Progenitor cell of endocrine pancreas (in vitro differentiated cells): Measurements from ENCODE around the gene ADH1C. TPM values are rescaled to one million over a fixed set of nuclear protein-coding genes. Genes with fewer than 3 reads are reported as not detected.
A peak's percentile ranks its signal among the peaks of the same experiment; 100 is the strongest.
"Not testable (repeated sequence)": the region's sequence is repeated elsewhere in the genome, so short reads cannot be mapped to it uniquely, and the experiment has no call there.

Source experiments
- DNase-seq: peaks from one replicate; pipeline ENCODE4 v3.0.0; 2021; ENCODE audit warnings: low spot score; ENCODE audit not compliant: unreplicated experiment
- H3K27ac Mint-ChIP-seq: 2 replicates; pipeline ENCODE4 v1.8.0; 2021; ENCODE audit warnings: mild to moderate bottlenecking, moderate library complexity, mixed read lengths
- H3K27me3 Mint-ChIP-seq: 2 replicates; pipeline ENCODE4 v1.8.0; 2021; ENCODE audit warnings: mixed read lengths
- H3K36me3 Mint-ChIP-seq: 2 replicates; pipeline ENCODE4 v1.8.0; 2022; ENCODE audit warnings: mixed read lengths; ENCODE audit not compliant: insufficient read depth
- H3K4me1 Mint-ChIP-seq: 2 replicates; pipeline ENCODE4 v1.8.0; 2021; ENCODE audit warnings: low read depth, mixed read lengths
- H3K4me3 Mint-ChIP-seq: 2 replicates; pipeline ENCODE4 v1.8.0; 2021; ENCODE audit warnings: low read depth, mild to moderate bottlenecking, moderate library complexity, mixed read lengths
- H3K9me3 Mint-ChIP-seq: 2 replicates; pipeline ENCODE4 v1.8.0; 2021; ENCODE audit warnings: low read depth, mixed read lengths
- total RNA-seq: library from RNA; stranded (reverse); gene quantifications from 2 replicates; pipeline ENCODE4 v1.2.1, GENCODE V29; 2021
- TF ChIP-seq, protein P1 (sequence below): fragments of 200-600 bp; sonication (generic); IDR thresholded peaks from one replicate; pipeline ENCODE4 v1.5.0; 2021; ENCODE audit warnings: antibody characterized with exemption, mild to moderate bottlenecking; ENCODE audit not compliant: unreplicated experiment

ADH1C gene
- total RNA-seq, 1 donor from 2014 or later, result 3.3 TPM

DNA sequence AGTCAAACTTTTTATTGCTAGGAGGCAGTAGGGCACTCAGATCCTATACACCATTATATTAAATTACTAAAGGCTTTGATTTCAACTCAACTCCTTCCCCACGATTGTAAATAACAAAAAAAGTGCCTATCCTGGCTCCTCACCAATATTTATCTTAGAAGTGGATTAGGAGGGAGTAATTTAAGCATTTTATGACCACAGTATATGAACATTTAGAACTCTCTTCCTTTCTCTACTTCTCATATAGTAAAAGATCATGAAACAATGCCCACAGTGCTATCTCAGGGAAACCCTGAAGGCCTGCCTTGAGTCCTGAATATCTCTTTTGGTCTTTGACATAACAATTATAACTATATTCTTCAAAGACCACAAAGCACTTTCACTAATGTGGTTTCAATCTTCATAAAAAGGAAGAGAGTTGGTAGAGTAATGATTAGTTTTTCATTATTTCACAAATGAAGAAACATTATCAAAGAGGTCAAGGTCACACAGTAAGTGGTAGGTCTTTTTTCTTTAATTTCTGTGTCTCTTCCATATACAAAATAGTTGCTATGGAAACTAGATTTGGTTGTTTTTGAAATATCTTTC, 29.1 kb upstream of the ADH1C start:
- H3K36me3 Mint-ChIP-seq, result no peaks in the 10 kb centered on the region
- TF ChIP-seq, protein P1, sequence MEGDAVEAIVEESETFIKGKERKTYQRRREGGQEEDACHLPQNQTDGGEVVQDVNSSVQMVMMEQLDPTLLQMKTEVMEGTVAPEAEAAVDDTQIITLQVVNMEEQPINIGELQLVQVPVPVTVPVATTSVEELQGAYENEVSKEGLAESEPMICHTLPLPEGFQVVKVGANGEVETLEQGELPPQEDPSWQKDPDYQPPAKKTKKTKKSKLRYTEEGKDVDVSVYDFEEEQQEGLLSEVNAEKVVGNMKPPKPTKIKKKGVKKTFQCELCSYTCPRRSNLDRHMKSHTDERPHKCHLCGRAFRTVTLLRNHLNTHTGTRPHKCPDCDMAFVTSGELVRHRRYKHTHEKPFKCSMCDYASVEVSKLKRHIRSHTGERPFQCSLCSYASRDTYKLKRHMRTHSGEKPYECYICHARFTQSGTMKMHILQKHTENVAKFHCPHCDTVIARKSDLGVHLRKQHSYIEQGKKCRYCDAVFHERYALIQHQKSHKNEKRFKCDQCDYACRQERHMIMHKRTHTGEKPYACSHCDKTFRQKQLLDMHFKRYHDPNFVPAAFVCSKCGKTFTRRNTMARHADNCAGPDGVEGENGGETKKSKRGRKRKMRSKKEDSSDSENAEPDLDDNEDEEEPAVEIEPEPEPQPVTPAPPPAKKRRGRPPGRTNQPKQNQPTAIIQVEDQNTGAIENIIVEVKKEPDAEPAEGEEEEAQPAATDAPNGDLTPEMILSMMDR, result no peak
- H3K4me3 Mint-ChIP-seq, result no peak overlapping the region
- peaks cover 1% of the 10 kb centered on the region for H3K4me1 Mint-ChIP-seq
- peaks cover 3% of the 10 kb centered on the region for H3K9me3 Mint-ChIP-seq
- H3K27ac Mint-ChIP-seq, result no peak overlapping the region
- H3K27me3 Mint-ChIP-seq, result no peaks in the 10 kb centered on the region
- DNase-seq, result no peak

DNA sequence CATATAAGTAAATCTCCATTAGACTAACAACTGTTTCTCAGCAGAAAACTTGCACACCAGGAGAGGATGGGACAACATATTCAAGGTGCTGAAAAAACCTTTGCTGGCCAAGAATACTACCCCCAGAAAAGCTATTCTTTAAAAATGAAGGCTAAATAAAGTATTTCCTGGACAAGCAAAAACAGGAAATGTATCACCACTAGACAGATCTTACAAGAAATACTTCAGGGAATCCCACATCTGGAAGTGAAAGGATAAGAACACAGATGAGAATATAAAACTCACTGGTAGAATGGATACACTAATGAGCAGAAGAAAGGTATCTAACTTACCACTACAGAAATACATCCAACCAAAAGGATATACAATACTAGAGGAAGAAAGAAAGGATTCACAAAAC, 27.0 kb upstream of the ADH1C start:
- H3K4me1 Mint-ChIP-seq, result peaks cover 1% of the 10 kb centered on the region
- no peak overlapping the region for H3K27ac Mint-ChIP-seq

DNA sequence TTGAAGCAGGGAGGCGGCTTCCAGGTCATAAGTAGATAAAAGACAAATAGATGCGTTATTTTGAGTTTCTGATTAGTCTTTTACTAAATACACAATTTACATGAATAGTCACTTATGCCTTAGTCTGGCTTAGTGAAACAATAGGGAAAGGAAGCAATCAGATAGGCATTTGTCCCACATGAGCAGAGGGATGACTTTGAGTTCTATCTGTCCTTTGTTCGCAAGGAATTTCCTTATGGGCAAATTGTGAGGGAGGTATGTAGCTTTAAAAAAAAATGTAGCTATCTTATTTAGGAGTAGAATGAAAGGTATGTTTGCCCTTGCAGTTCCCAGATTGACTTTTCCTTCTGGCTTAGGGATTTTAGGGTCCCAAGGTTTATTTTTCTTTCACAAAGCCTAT, 26.3 kb upstream of the ADH1C start:
- H3K9me3 Mint-ChIP-seq, result peaks cover 17% of the 10 kb centered on the region
- no peaks in the 10 kb centered on the region for H3K36me3 Mint-ChIP-seq
- H3K27ac Mint-ChIP-seq, result no peak overlapping the region
- no peaks in the 10 kb centered on the region for H3K27me3 Mint-ChIP-seq
- TF ChIP-seq, protein P1, result no peak
- no peak for DNase-seq
- peaks cover 1% of the 10 kb centered on the region for H3K4me1 Mint-ChIP-seq
- H3K4me3 Mint-ChIP-seq, result no peak overlapping the region

More for the DNA sequence above, 27.0 kb upstream of the ADH1C start:
- TF ChIP-seq, protein P1, result no peak
- Mint-ChIP-seq H3K4me3 (no peak overlapping the region), H3K36me3 (no peaks in the 10 kb centered on the region), H3K27me3 (no peaks in the 10 kb centered on the region), H3K9me3 (peaks cover 13% of the 10 kb centered on the region)
- DNase-seq, result no peak

DNA sequence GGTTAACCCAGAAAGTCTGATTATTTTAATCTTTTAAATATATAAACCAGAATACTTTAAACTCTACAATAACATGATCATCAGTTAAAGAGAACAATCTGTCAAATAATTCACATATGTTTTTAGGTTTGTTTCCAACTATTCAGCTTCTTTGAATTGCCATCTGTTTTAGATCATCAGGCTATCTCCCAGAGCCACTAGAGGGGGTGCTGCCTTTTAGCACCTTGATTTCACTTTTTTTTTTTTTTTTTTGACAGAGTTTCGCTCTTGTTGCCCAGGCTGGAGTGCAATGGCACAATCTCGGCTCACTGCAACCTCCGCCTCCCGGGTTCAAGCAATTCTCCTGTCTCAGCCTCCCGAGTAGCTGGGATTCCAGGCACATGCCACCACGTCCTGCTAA, 24.8 kb upstream of the ADH1C start:
- H3K27me3 Mint-ChIP-seq, H3K4me3 Mint-ChIP-seq, H3K4me1 Mint-ChIP-seq, H3K36me3 Mint-ChIP-seq, DNase-seq, H3K27ac Mint-ChIP-seq: not testable (repeated sequence)
- peaks cover 23% of the 10 kb centered on the region for H3K9me3 Mint-ChIP-seq
- TF ChIP-seq, protein P1, result peak; percentile 51

DNA sequence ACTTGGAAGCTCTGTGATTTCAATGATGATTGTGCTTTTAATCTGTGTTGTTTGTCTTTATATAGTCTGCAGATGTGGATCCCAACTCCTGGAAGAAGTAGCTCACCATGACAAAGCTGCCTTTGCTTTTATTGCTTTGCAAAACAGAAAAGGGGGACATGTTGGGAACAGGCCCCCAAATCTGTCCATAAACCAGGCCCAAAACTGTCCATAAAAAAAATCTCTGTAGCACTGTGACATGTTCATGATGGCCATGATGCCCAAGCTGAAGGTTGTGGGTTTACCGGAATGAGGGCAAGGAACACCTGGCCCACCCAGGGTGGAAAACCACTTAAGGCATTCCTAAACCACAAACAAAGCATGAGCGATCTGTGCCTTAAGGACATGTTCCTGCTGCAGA, 19.9 kb upstream of the ADH1C start:
- H3K9me3 Mint-ChIP-seq, result peaks cover 26% of the 10 kb centered on the region
- H3K27me3 Mint-ChIP-seq, H3K4me3 Mint-ChIP-seq, H3K27ac Mint-ChIP-seq, H3K36me3 Mint-ChIP-seq, H3K4me1 Mint-ChIP-seq, DNase-seq: not testable (repeated sequence)

DNA sequence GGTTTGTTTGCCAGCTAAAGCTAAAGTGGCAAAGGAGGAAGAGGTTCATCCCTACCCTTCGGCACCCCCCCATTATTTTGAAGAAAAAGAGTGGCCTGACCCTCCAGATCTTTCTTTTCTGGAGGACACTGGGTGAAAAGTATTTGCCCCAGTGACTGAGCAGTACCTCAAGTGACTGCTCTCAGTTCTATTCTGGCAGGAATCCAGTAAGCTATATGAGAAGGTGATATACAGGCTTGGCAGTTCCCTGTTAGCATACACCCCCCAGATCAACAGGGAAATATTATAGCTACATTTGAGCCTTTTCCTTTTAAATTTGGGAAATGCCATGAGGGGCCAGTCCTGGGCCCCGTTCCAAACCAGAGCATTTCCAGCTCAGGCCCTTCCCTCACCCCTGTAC, 15.3 kb upstream of the ADH1C start:
- H3K27ac Mint-ChIP-seq, H3K36me3 Mint-ChIP-seq, H3K4me3 Mint-ChIP-seq, H3K27me3 Mint-ChIP-seq, DNase-seq, H3K4me1 Mint-ChIP-seq: not testable (repeated sequence)
- H3K9me3 Mint-ChIP-seq, result peaks cover 15% of the 10 kb centered on the region
